Endothelial cell of umbilical vein (primary cell): ENCODE data around the gene SIRPA. TPM values are rescaled to one million over a fixed set of nuclear protein-coding genes. Genes with fewer than 3 reads are reported as not detected.

ENCODE experiments used
- BruUV-seq: library from RNA; stranded (reverse); fragments of 400-500 nt; replicated peaks from 2 replicates; lab custom pipeline; 2021; lab: Mats Ljungman, UMichigan
- CTCF ChIA-PET: fragments of 300-600, 350-600 bp; sonication (Branson Sonifier 250); formaldehyde crosslinking; loops from one replicate; lab custom pipeline; 2021; ENCODE audit warnings: antibody characterized with exemption, inconsistent platforms; lab: Charles Lee
- POLR2A ChIA-PET: fragments of 300-600, 350-600 bp; sonication (Branson Sonifier 250); formaldehyde crosslinking; loops from one replicate; lab custom pipeline; 2021; ENCODE audit warnings: antibody characterized with exemption, inconsistent platforms; lab: Charles Lee
- DNase-seq: peaks from one replicate; pipeline ENCODE4 v3.0.0-alpha.2; 2011; ENCODE audit warnings: low read depth, low spot score
- FAIRE-seq: peaks from 2 replicates; lab custom pipeline; 2011; peaks lifted over from hg19 to GRCh38; lab: Jason Lieb, UNC
- H2AFZ ChIP-seq: 2 replicates; pipeline ENCODE4 v1.6.0; 2012; ENCODE audit warnings: low read depth, low read length, control low read depth, inconsistent platforms
- H3K27ac ChIP-seq: 2 replicates; pipeline ENCODE4 v1.5.1; 2011; ENCODE audit warnings: low read depth, mild to moderate bottlenecking, control low read depth, low read length, moderate library complexity; ENCODE audit not compliant: insufficient read depth
- H3K27me3 ChIP-seq, 2 experiments: 2 replicates each; pipeline versions ENCODE4 v1.6.0 to v1.6.1; 2011; ENCODE audit warnings: low read length in 2 of 2, mixed read lengths in 1 of 2; ENCODE audit not compliant: control insufficient read depth in 2 of 2, insufficient read depth in 2 of 2
- H3K36me3 ChIP-seq, 2 experiments: 2 replicates in 1 of 2; 3 replicates in 1 of 2; pipeline ENCODE4 v1.5.1; 2011; ENCODE audit warnings: low read length in 2 of 2, mild to moderate bottlenecking in 1 of 2, moderate library complexity in 1 of 2; ENCODE audit not compliant: control insufficient read depth in 2 of 2, insufficient read depth in 2 of 2; ENCODE audit errors: extremely low read depth in 1 of 2
- H3K4me1 ChIP-seq: 3 replicates; pipeline ENCODE4 v1.5.1; 2011; ENCODE audit warnings: mild to moderate bottlenecking, low read length; ENCODE audit not compliant: control insufficient read depth, insufficient read depth; ENCODE audit errors: extremely low read depth
- H3K4me2 ChIP-seq: 2 replicates; pipeline ENCODE4 v1.6.1; 2011; ENCODE audit warnings: low read length, control low read depth, mixed read lengths; ENCODE audit not compliant: insufficient read depth
- H3K4me3 ChIP-seq, 3 experiments: fragments of 200-600 bp in 1 of 3; sonication (generic), shearing (Covaris generic) in 1 of 3; replicated peaks in 1 of 3; 2 replicates each; pipeline ENCODE4 v1.5.1; 2011 to 2016; ENCODE audit warnings: control low read depth in 3 of 3, low read length in 3 of 3, mild to moderate bottlenecking in 2 of 3, inconsistent platforms in 1 of 3, low read depth in 1 of 3, moderate library complexity in 1 of 3; ENCODE audit not compliant: insufficient read depth in 1 of 3
- H3K79me2 ChIP-seq: 2 replicates; pipeline ENCODE4 v1.6.0; 2012; ENCODE audit warnings: low read length, inconsistent platforms; ENCODE audit not compliant: control insufficient read depth, insufficient read depth
- H3K9ac ChIP-seq: replicated peaks from 2 replicates; pipeline ENCODE3; 2011; ENCODE audit warnings: low read length, control low read depth; ENCODE audit not compliant: insufficient read depth; ENCODE audit errors: extremely low read depth
- H3K9me1 ChIP-seq: replicated peaks from 3 replicates; pipeline ENCODE4 v1.6.0; 2011; ENCODE audit warnings: mild to moderate bottlenecking, low read length; ENCODE audit not compliant: control insufficient read depth, insufficient read depth; ENCODE audit errors: extremely low read depth
- H3K9me3 ChIP-seq: replicated peaks from 2 replicates; pipeline ENCODE4 v1.5.1; 2012; ENCODE audit warnings: low read length, inconsistent platforms; ENCODE audit not compliant: control insufficient read depth, insufficient read depth
- H4K20me1 ChIP-seq: replicated peaks from 2 replicates; pipeline ENCODE3; 2011; ENCODE audit warnings: mild to moderate bottlenecking, low read length; ENCODE audit not compliant: control insufficient read depth, insufficient read depth; ENCODE audit errors: extremely low read depth
- EZH2 ChIP-seq: IDR thresholded peaks from 2 replicates; pipeline ENCODE4 v1.6.1; 2012; ENCODE audit warnings: borderline replicate concordance, low read depth, mild to moderate bottlenecking, moderate library complexity, low read length, inconsistent platforms; ENCODE audit not compliant: severe bottlenecking
- FOS ChIP-seq: IDR thresholded peaks from 2 replicates; pipeline ENCODE4 v1.6.1; 2011; ENCODE audit warnings: mild to moderate bottlenecking, low read length, moderate library complexity, borderline replicate concordance; ENCODE audit not compliant: insufficient read depth
- GATA2 ChIP-seq: IDR thresholded peaks from 2 replicates; pipeline ENCODE4 v1.7.0; 2011; ENCODE audit warnings: low read depth, mild to moderate bottlenecking, moderate library complexity, mixed read lengths, low read length; ENCODE audit not compliant: insufficient read length, insufficient read depth
- JUN ChIP-seq: IDR thresholded peaks from 2 replicates; pipeline ENCODE4 v1.6.1; 2011; ENCODE audit warnings: borderline replicate concordance, low read depth; ENCODE audit not compliant: insufficient read length, insufficient read depth
- MYC ChIP-seq: IDR thresholded peaks from one replicate; pipeline ENCODE4 v1.6.1; 2011; ENCODE audit warnings: mild to moderate bottlenecking, low read depth, low read length
- POLR2A ChIP-seq: IDR thresholded peaks from 2 replicates; pipeline ENCODE4 v1.6.1; 2012; ENCODE audit warnings: low read depth, mild to moderate bottlenecking, control low read depth, low read length
- POLR2AphosphoS5 ChIP-seq: IDR thresholded peaks from 2 replicates; pipeline ENCODE4 v1.6.1; 2012; ENCODE audit warnings: low read depth, mild to moderate bottlenecking, control low read depth, low read length, moderate library complexity; ENCODE audit not compliant: insufficient read depth
- dilution Hi-C: fragments of 300-500 bp; cut with MboI; formaldehyde crosslinking; loops from one replicate; pipeline ENCODE4 v1.15.0; 2019; ENCODE audit warnings: low sequenced_read_pairs; ENCODE audit not compliant: extremely low pct_ligation_motif_present
- intact Hi-C: fragments of 100-400 bp; cut with micrococcal nuclease; formaldehyde crosslinking; loops from one replicate; pipeline ENCODE4 v1.10.0; 2022
- polyA plus RNA-seq, 4 experiments: library from polyadenylated mRNA; depleted of rRNA in 3 of 4; stranded (reverse) in 3 of 4; unstranded in 1 of 4; fragments of >200 nt; gene quantifications; 2 replicates each; pipeline versions ENCODE4 v1.2.1 to v1.2.3, GENCODE V29; 2011 to 2012; ENCODE audit warnings: missing spikeins in 1 of 4
- total RNA-seq: library from RNA; stranded (reverse); gene quantifications from 2 replicates; pipeline ENCODE4 v1.2.3, GENCODE V29; 2021
- TF ChIP-seq, protein P1 (sequence below), 2 donors: IDR thresholded peaks; 1 replicate in 1 of 2; 2 replicates in 1 of 2; pipeline ENCODE4 v1.5.1; 2011; ENCODE audit warnings: low read length in 2 of 2, mild to moderate bottlenecking in 2 of 2, moderate library complexity in 2 of 2, control low read depth in 1 of 2, inconsistent platforms in 1 of 2, low read depth in 1 of 2; ENCODE audit not compliant: insufficient read depth in 1 of 2; ENCODE audit errors: extremely low read depth in 1 of 2
- TF ChIP-seq, protein P2 (sequence below): IDR thresholded peaks from 2 replicates; pipeline ENCODE4 v1.6.1; 2011; ENCODE audit not compliant: insufficient read depth, insufficient read length

SIRPA gene
- total and polyA plus RNA-seq, 2 donors (not counting 3 experiments of a cell fraction or from before 2014, with no cell fraction given) = 29.9 to 59.2 TPM

DNA sequence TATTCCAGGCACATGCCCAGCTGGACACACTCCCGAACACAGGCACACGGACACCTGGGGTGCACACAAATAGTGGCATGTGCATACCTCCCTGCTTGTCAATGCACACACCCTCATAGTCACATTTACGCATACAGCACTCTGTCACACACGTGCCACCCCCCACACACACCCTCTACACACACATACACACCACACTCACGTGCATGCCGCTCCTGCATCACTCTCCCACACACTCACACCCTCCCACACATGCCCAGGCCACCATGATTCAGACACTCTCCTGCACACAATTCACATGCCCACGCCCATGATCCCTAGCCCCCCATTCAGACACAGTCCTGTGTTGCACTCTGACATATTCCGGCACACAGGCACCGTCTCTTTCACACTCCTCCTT is 13.0 kb downstream of the SIRPA start:
- no peak overlapping the region for H3K9ac ChIP-seq
- no peaks in the 10 kb centered on the region for H4K20me1 ChIP-seq
- ChIA-PET POLR2A (no interaction called here), CTCF (interaction anchor here (1.6 kb wide), 1 partner anchor 106 kb away, joined by 9 read pairs; no protein-coding TSS in a partner anchor)
- H2AFZ ChIP-seq = no peak overlapping the region
- H3K27ac ChIP-seq = no peak overlapping the region
- H3K27me3 ChIP-seq = no peaks in the 10 kb centered on the region
- dilution Hi-C loops = no loop called here
- no peak overlapping the region for H3K4me3 ChIP-seq
- H3K4me2 ChIP-seq = no peak overlapping the region
- no peaks in the 10 kb centered on the region for H3K9me3 ChIP-seq
- intact Hi-C loops = no loop called here
- no peak for FAIRE-seq
- H3K4me1 ChIP-seq = no peaks in the 10 kb centered on the region
- H3K9me1 ChIP-seq = no peaks in the 10 kb centered on the region
- no peaks in the 10 kb centered on the region for H3K79me2 ChIP-seq
- no peak for DNase-seq
- TF ChIP-seq FOS = no peak
- no peak for TF ChIP-seq EZH2
- TF ChIP-seq POLR2A = no peak
- TF ChIP-seq, protein P1, sequence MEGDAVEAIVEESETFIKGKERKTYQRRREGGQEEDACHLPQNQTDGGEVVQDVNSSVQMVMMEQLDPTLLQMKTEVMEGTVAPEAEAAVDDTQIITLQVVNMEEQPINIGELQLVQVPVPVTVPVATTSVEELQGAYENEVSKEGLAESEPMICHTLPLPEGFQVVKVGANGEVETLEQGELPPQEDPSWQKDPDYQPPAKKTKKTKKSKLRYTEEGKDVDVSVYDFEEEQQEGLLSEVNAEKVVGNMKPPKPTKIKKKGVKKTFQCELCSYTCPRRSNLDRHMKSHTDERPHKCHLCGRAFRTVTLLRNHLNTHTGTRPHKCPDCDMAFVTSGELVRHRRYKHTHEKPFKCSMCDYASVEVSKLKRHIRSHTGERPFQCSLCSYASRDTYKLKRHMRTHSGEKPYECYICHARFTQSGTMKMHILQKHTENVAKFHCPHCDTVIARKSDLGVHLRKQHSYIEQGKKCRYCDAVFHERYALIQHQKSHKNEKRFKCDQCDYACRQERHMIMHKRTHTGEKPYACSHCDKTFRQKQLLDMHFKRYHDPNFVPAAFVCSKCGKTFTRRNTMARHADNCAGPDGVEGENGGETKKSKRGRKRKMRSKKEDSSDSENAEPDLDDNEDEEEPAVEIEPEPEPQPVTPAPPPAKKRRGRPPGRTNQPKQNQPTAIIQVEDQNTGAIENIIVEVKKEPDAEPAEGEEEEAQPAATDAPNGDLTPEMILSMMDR (IDR thresholded peaks at IDR 0.05; ENCODE audit: extremely low read depth in 1 of 2, insufficient read depth in 1 of 2, low read depth in 1 of 2, low read length in 2 of 2) = no peak
- TF ChIP-seq MYC = no peak
- TF ChIP-seq, protein P2, sequence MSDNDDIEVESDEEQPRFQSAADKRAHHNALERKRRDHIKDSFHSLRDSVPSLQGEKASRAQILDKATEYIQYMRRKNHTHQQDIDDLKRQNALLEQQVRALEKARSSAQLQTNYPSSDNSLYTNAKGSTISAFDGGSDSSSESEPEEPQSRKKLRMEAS = no peak
- no peak for TF ChIP-seq JUN
- no peak for TF ChIP-seq GATA2
- TF ChIP-seq POLR2AphosphoS5 = no peak
- BruUV-seq = no TSS peak
- H3K36me3 ChIP-seq = peaks cover 2 to 3% of the 10 kb centered on the region in 2 experiments
